ENCODE measurements around the gene TMEM221. TPM values are rescaled to one million over a fixed set of nuclear protein-coding genes. Genes with fewer than 3 reads are reported as not detected.

Gene TMEM221
- total and polyA plus RNA-seq, 2 experiments from 2014 or later = 0.22 to 0.30 TPM

GRCh38 chr19:17470068-17470841 lies 21.8 kb upstream of the TMEM221 start, which contains the start of gene SLC27A1:
SLC27A1 (plus strand) TSS chr19:17470524; CDS start chr19:17470541, 17 bp downstream.
- Histone ChIP-seq H3K9ac (peak within 1 kb of the TSS; percentile 79), H3F3A (ENCODE audit: insufficient read depth) (peaks cover 12% of the 10 kb centered on the region; the same call in 1 of the 2 replicates), H3K4me1 (ENCODE audit: insufficient read depth) (peaks cover 32% of the 10 kb centered on the region), H3K9me2 (ENCODE audit: insufficient read depth) (no peaks in the 10 kb centered on the region), H3K27me3 (replicated peaks; ENCODE audit: insufficient read depth) (no peaks in the 10 kb centered on the region), H3K79me2 (ENCODE audit: insufficient read depth) (peaks cover 46% of the 10 kb centered on the region), H3K9me3 (ENCODE audit: low read depth) (no peaks in the 10 kb centered on the region), H4K20me1 (ENCODE audit: insufficient read depth) (no peaks in the 10 kb centered on the region), H3K4me3 (peak within 1 kb of the TSS; percentile 72), H3K27ac (peak within 1 kb of the TSS; percentile 77), H3K4me2 (ENCODE audit: unreplicated experiment) (peak within 1 kb of the TSS; percentile 96), H3K36me3 (ENCODE audit: low read depth) (no peaks in the 10 kb centered on the region), H2AFZ (peak within 1 kb of the TSS; percentile 92)
- 2% methylated on average over 33 to 67 of the region's 67 CpGs for WGBS, 2 experiments (ENCODE audit: low coverage in 1 of 2, low lambda C conversion rate in 2 of 2, missing lambda C conversion rate in 2 of 2)
- TF ChIP-seq EZH2 (IDR thresholded peaks at IDR 0.05; ENCODE audit: insufficient read depth, poor library complexity, severe bottlenecking) = no peak
- peak; percentile 100 for DNase-seq
- in situ Hi-C loops (cut with MboI) = no loop called here

GRCh38 chr19:17469481-17470067 lies 21.1 kb upstream of the TMEM221 start:
- peak overlapping the region; percentile 72 for H3K4me3 ChIP-seq
- no peaks in the 10 kb centered on the region for H4K20me1 ChIP-seq (ENCODE audit: insufficient read depth)
- peak overlapping the region; percentile 92 for H2AFZ ChIP-seq
- in situ Hi-C loops (cut with MboI) = no loop called here
- peak overlapping the region; percentile 90 for H3K4me2 ChIP-seq (ENCODE audit: unreplicated experiment)
- H3K27ac ChIP-seq = peak overlapping the region; percentile 77
- peak overlapping the region; percentile 79 for H3K9ac ChIP-seq
- H3K4me1 ChIP-seq (ENCODE audit: insufficient read depth) = peaks cover 28% of the 10 kb centered on the region
- peak; percentile 99 for DNase-seq
- H3K27me3 ChIP-seq (replicated peaks; ENCODE audit: insufficient read depth) = no peaks in the 10 kb centered on the region
- H3K9me3 ChIP-seq (ENCODE audit: low read depth) = no peaks in the 10 kb centered on the region
- H3K36me3 ChIP-seq (ENCODE audit: low read depth) = no peaks in the 10 kb centered on the region
- 2 to 4% methylated on average over 22 to 31 of the region's 31 CpGs for WGBS, 2 experiments (ENCODE audit: low coverage in 1 of 2, low lambda C conversion rate in 2 of 2, missing lambda C conversion rate in 2 of 2)
- TF ChIP-seq EZH2phosphoT487 (IDR thresholded peaks at IDR 0.05; ENCODE audit: insufficient read depth, low read depth) = no peak
- TF ChIP-seq EZH2 (IDR thresholded peaks at IDR 0.05; ENCODE audit: insufficient read depth, poor library complexity, severe bottlenecking) = no peak
- no peaks in the 10 kb centered on the region for H3K9me2 ChIP-seq (ENCODE audit: insufficient read depth)
- peaks cover 39% of the 10 kb centered on the region for H3K79me2 ChIP-seq (ENCODE audit: insufficient read depth)
- 0 out of 2 replicates have a peak, but pooled peaks cover 9% of the 10 kb centered on the region for H3F3A ChIP-seq (ENCODE audit: insufficient read depth)

- Histone ChIP-seq H3K27me3 (replicated peaks; ENCODE audit: insufficient read depth) (no peaks in the 10 kb centered on the region), H3K79me2 (ENCODE audit: insufficient read depth) (peaks cover 34% of the 10 kb centered on the region), H3K9me3 (ENCODE audit: low read depth) (no peaks in the 10 kb centered on the region), H2AFZ (peak overlapping the region; percentile 92), H4K20me1 (ENCODE audit: insufficient read depth) (no peaks in the 10 kb centered on the region), H3K27ac (peak overlapping the region; percentile 77), H3F3A (ENCODE audit: insufficient read depth) (0 out of 2 replicates have a peak, but pooled peaks cover 9% of the 10 kb centered on the region), H3K9me2 (ENCODE audit: insufficient read depth) (no peaks in the 10 kb centered on the region), H3K4me2 (ENCODE audit: unreplicated experiment) (peak overlapping the region; percentile 90), H3K4me3 (peak overlapping the region; percentile 72), H3K4me1 (ENCODE audit: insufficient read depth) (peaks cover 28% of the 10 kb centered on the region), H3K9ac (peak overlapping the region; percentile 79), H3K36me3 (ENCODE audit: low read depth) (no peaks in the 10 kb centered on the region)
- TF ChIP-seq EZH2phosphoT487 (IDR thresholded peaks at IDR 0.05; ENCODE audit: insufficient read depth, low read depth) (no peak), EZH2 (IDR thresholded peaks at IDR 0.05; ENCODE audit: insufficient read depth, poor library complexity, severe bottlenecking) (no peak)
- WGBS, 2 experiments (ENCODE audit: low coverage in 1 of 2, low lambda C conversion rate in 2 of 2, missing lambda C conversion rate in 2 of 2) = 2 to 3% methylated on average over 19 of the region's 19 CpGs
- in situ Hi-C loops (cut with MboI) = no loop called here
- DNase-seq = peak; percentile 77
Observed at GRCh38 chr19:17469092-17469480, 20.6 kb upstream of the TMEM221 start.

- peak overlapping the region; percentile 79 for H3K9ac ChIP-seq
- H3F3A ChIP-seq (ENCODE audit: insufficient read depth) = 0 out of 2 replicates have a peak, but pooled peaks cover 6% of the 10 kb centered on the region
- in situ Hi-C loops (cut with MboI) = no loop called here
- TF ChIP-seq EZH2 (IDR thresholded peaks at IDR 0.05; ENCODE audit: insufficient read depth, poor library complexity, severe bottlenecking) = no peak
- TF ChIP-seq EZH2phosphoT487 (IDR thresholded peaks at IDR 0.05; ENCODE audit: insufficient read depth, low read depth) = no peak
- no peaks in the 10 kb centered on the region for H4K20me1 ChIP-seq (ENCODE audit: insufficient read depth)
- peak; percentile 55 for DNase-seq
- peak overlapping the region; percentile 72 for H3K4me3 ChIP-seq
- H3K36me3 ChIP-seq (ENCODE audit: low read depth) = no peaks in the 10 kb centered on the region
- H3K27me3 ChIP-seq (replicated peaks; ENCODE audit: insufficient read depth) = no peaks in the 10 kb centered on the region
- H3K79me2 ChIP-seq (ENCODE audit: insufficient read depth) = peaks cover 28% of the 10 kb centered on the region
- peak overlapping the region; percentile 90 for H3K4me2 ChIP-seq (ENCODE audit: unreplicated experiment)
- peak overlapping the region; percentile 92 for H2AFZ ChIP-seq
- no peaks in the 10 kb centered on the region for H3K9me3 ChIP-seq (ENCODE audit: low read depth)
- H3K9me2 ChIP-seq (ENCODE audit: insufficient read depth) = no peaks in the 10 kb centered on the region
- H3K27ac ChIP-seq = peak overlapping the region; percentile 77
- WGBS, 2 experiments (ENCODE audit: low coverage in 1 of 2, low lambda C conversion rate in 2 of 2, missing lambda C conversion rate in 2 of 2) = 40 to 43% methylated on average over 24 to 25 of the region's 25 CpGs
- peaks cover 27% of the 10 kb centered on the region for H3K4me1 ChIP-seq (ENCODE audit: insufficient read depth)
Observed at GRCh38 chr19:17468302-17469091, 20.0 kb upstream of the TMEM221 start.

Data from GM23248 (cell line).